Measurements from ENCODE around the gene EYA2.

- no peak for TF ChIP-seq CTCF (conservative IDR thresholded peaks at IDR 0.05)
- no peak for TF ChIP-seq ZFX (IDR thresholded peaks at IDR 0.05)
Measured at GRCh38 chr20:46977909-46978588, 83.4 kb downstream of the EYA2 start.

Measured in C4-2B (cell line).